Right cardiac atrium (tissue), 5 donors: ENCODE results near the gene TMEM179B. TPM values are rescaled to one million over a fixed set of nuclear protein-coding genes. Genes with fewer than 3 reads are reported as not detected.
"Not testable (repeated sequence)": the region's sequence is repeated elsewhere in the genome, so short reads cannot be mapped to it uniquely, and the experiment has no call there.

ENCODE experiments used
- ATAC-seq, 2 donors: fragments of 200-7000 bp; cut with Tn5 transposase; one replicate each; pipeline versions ENCODE4 v1.8.0 to v1.9.1; 2020; ENCODE audit warnings: moderate library complexity in 2 of 2, mild to moderate bottlenecking in 1 of 2
- DNase-seq, 3 donors: peaks; one replicate each; pipeline ENCODE4 v3.0.0-alpha.2; 2020
- H3K27ac ChIP-seq: one replicate; pipeline ENCODE4 v1.5.1; 2013; ENCODE audit warnings: mild to moderate bottlenecking, low read length, control low read depth, moderate library complexity
- H3K27me3 ChIP-seq: one replicate; pipeline ENCODE4 v1.6.1; 2013; ENCODE audit not compliant: control insufficient read depth, insufficient read depth
- H3K4me1 ChIP-seq: one replicate; pipeline ENCODE4 v1.6.1; 2013; ENCODE audit warnings: low read length; ENCODE audit not compliant: control insufficient read depth, insufficient read depth
- H3K4me3 ChIP-seq: one replicate; pipeline ENCODE4 v1.5.1; 2013; ENCODE audit warnings: low read length, control low read depth
- H3K9me3 ChIP-seq: one replicate; pipeline ENCODE4 v1.6.1; 2013; ENCODE audit warnings: low read length; ENCODE audit not compliant: control insufficient read depth
- WGBS: extraction: QIAGEN DNeasy Blood & Tissue Kit; methylation state at CpG from one replicate; pipeline ENCODE4 v1.1.7; 2013; 5-methylcytosine and 5-hydroxymethylcytosine counted together
- intact Hi-C, 4 donors: fragments of 100-400 bp; cut with DNase I; formaldehyde crosslinking; loops; one replicate each; pipeline versions ENCODE4 v1.11.0 to v1.14.0; 2022 to 2023
- long read RNA-seq, 4 donors: library from polyadenylated mRNA; unstranded; transcript quantifications; one replicate each; pipeline ENCODE4 v2.0.0, GENCODE V29; 2020 to 2021
- polyA plus RNA-seq: library from polyadenylated mRNA; stranded (reverse); fragments of 200-250 nt; gene quantifications from one replicate; pipeline ENCODE4 v1.2.3, GENCODE V29; 2013
- total RNA-seq, 4 donors: library from RNA; stranded (reverse); fragmentation: NEBNext Ultra II Directional; extraction: Animal tissue kit (Norgen Biotek cat#: 25700); gene quantifications; one replicate each; pipeline ENCODE4 v1.2.1, GENCODE V29; 2021
- donor health status: healthy with polysubstance abuse.
- donor health status: DM: no; HTN: yes; CAD: no.
- donor health status: DM: no; HTN: no; CAD: no.
- donor health status: DM: no; HTN: yes; CAD: no; lungs with severe emphysema.
- donor health status: DM: yes; HTN: yes; CAD: no.

The TMEM179B gene, protein sequence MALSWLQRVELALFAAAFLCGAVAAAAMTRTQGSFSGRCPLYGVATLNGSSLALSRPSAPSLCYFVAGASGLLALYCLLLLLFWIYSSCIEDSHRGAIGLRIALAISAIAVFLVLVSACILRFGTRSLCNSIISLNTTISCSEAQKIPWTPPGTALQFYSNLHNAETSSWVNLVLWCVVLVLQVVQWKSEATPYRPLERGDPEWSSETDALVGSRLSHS
- total RNA-seq: 10 to 100 TPM; 19.2 to 21.8 (median 19.7) TPM
- 29.7 TPM for polyA plus RNA-seq
- long read RNA-seq, donor 1, transcript TMEM179B-201 (5 exons, 1,023 nt): major isoform, 12 of 25 reads
- long read RNA-seq, donor 1, partial matches to known transcripts: 1 of 25 reads
- long read RNA-seq, donor 1, other reads (novel, unspliced or antisense): 10 of 25 reads
- long read RNA-seq, donor 2, transcript TMEM179B-201 (5 exons, 1,023 nt): major isoform, 6 of 16 reads
- long read RNA-seq, donor 2, partial matches to known transcripts: 2 of 16 reads
- long read RNA-seq, donor 2, other reads (novel, unspliced or antisense): 8 of 16 reads
- long read RNA-seq, donor 3, transcript TMEM179B-201 (5 exons, 1,023 nt): major isoform, 10 of 15 reads
- long read RNA-seq, donor 3, partial matches to known transcripts: 2 of 15 reads
- long read RNA-seq, donor 3, other reads (novel, unspliced or antisense): 3 of 15 reads
- long read RNA-seq, donor 4, transcript TMEM179B-201 (5 exons, 1,023 nt): major isoform, 7 of 10 reads
- long read RNA-seq, donor 4, partial matches to known transcripts: 1 of 10 reads
- long read RNA-seq, donor 4, other reads (novel, unspliced or antisense): 2 of 10 reads

DNA sequence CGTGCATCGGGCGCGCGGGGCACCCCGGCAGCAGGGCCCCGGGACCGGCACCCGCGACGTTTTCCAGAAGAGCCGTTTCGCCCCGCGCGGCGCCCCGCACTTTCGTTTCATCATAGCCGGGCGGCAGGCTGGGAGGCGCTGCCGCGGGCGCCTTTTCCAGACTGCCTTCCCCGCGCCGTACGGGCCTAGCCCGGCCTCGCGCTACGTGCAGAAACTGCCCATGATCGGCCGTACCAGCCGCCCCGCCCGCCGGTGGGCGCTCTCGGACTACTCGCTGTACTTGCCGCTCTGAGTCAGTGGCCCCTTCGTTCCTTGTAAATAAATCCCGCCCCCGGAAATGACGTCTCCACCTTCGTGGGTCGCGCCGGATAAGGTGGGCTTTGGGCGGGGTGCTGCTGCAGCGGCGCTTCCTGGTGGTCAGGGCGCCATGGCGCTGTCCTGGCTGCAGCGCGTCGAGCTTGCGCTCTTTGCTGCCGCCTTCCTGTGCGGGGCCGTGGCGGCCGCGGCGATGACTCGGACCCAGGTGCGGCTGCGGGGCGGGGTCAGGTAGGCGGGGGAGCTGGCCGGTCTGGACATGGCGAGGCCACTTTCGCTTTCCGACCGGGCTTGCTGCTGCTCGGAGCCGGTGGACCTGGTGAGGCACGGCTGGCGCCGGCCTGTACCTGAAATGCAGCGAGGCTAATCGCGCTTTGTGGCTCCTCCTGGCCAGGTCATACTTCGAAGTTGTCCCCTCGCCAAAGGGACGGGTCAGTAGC, at the start of gene TMEM179B:
Gene TMEM179B, plus strand, starts transcription at position 398 of the 755 bp plus-strand sequence. Its CDS starts 30 bp downstream, at position 428.
- peak; percentile 90 to 93 for ATAC-seq
- peak; percentile 97 to 99 (median 98) for DNase-seq
- Histone ChIP-seq H3K9me3 (no peaks in the 10 kb centered on the region), H3K27me3 (no peaks in the 10 kb centered on the region), H3K4me3 (peak within 1 kb of the TSS; percentile 82), H3K4me1 (peaks cover 3% of the 10 kb centered on the region), H3K27ac (peak within 1 kb of the TSS; percentile 93)
- intact Hi-C loops: loop anchor here in 3 of 4 donors (5.0 to 10.0 kb wide), 2 partner anchors 75 to 78 kb away; no protein-coding TSS in a partner anchor
- under 1% methylated on average over 88 of the region's 88 CpGs for WGBS

DNA sequence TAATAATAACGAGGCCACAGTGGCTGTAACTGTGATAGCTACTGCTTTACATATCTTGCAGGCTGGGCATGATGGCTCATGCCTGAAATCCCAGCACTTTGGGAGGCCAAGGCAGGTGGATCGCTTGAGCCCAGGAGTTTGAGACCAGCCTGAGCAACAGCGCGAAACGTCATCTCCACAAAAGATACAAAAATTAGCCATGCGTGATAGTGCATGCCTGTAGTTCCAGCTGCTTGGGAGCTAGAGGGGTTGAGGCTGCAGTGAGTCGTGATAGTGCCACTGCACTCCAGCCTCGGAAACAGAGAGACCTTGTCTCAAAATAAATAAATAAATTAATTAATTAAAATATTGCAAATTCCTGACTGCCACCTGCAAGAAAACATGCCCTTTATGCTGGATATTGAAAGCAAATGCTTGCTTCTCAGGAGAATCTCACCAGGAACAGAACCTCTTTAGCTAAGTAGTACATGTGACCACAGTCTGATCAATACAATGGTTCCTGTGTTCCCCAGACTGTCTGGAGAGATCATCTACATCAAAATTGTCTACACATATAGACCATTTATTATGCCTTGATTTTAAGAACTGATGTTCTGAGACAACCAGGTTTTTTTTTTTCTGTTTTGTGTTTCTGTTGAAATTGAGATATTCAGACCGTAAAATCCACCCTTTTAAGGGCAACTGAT, 39.6 kb upstream of the TMEM179B start:
- intact Hi-C loops: no loop called here
- Histone ChIP-seq H3K27me3 (no peaks in the 10 kb centered on the region), H3K4me1 (no peaks in the 10 kb centered on the region), H3K27ac (no peak overlapping the region), H3K9me3 (no peaks in the 10 kb centered on the region), H3K4me3 (no peak overlapping the region)
- 73% methylated on average over 9 of the region's 9 CpGs for whole genome bisulfite sequencing
- no peak for DNase-seq
- ATAC-seq: no peak

- H3K27me3 ChIP-seq, ATAC-seq, H3K9me3 ChIP-seq, intact Hi-C loops, DNase-seq, H3K4me1 ChIP-seq, H3K4me3 ChIP-seq, H3K27ac ChIP-seq: not testable (repeated sequence)
- WGBS: 96% methylated on average over 5 of the region's 5 CpGs
Measured at GRCh38 chr11:62749931-62750330, 37.3 kb upstream of the TMEM179B start.

DNA sequence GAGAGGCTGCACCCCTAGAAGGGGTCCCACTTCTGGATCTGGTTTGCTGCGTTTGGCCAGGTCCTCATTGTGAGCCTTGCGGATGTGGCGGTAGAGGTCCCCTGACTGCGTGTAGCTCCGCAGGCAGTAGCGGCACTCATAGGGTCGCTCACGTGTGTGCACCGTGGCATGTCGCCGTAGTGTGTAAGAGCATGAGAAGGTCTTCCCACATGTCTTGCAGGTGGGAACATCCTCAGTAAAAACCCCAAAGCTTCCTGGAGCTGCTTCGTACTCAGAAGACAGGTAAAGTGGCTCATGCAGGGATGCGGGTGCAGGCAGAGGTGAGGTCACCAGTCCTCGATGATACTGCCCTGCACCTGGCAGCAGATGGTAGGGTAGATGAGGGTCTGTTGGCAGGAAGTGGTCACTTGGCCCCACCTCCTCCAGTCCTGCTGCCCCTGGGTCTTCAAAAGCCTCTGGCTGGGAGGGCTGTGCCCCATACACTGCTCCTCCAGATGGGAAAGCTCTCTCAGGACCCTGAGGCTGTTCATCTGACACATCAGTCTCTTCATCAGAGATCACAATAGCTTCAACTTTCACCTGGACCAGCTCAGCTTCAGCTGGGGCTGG, 34.9 kb upstream of the TMEM179B start:
- Histone ChIP-seq H3K4me3 (no peak overlapping the region), H3K27ac (no peak overlapping the region), H3K9me3 (no peaks in the 10 kb centered on the region), H3K27me3 (no peaks in the 10 kb centered on the region), H3K4me1 (peaks cover 5% of the 10 kb centered on the region)
- intact Hi-C loops: no loop called here
- WGBS: 96% methylated on average over 14 of the region's 14 CpGs
- DNase-seq (no peak), ATAC-seq (no peak)

GRCh38 chr11:62752994-62753735, 34.0 kb upstream of the TMEM179B start:
- Histone ChIP-seq H3K9me3 (no peaks in the 10 kb centered on the region), H3K4me1 (peaks cover 5% of the 10 kb centered on the region), H3K27ac (peak overlapping the region; percentile 83), H3K4me3 (peak overlapping the region; percentile 74), H3K27me3 (no peaks in the 10 kb centered on the region)
- intact Hi-C loops: no loop called here
- ATAC-seq (no peak), DNase-seq (peak in 1 of 3 donors; percentile 59)
- 80% methylated on average over 15 of the region's 15 CpGs for WGBS

GRCh38 chr11:62753736-62754603, 33.2 kb upstream of the TMEM179B start, which contains the start of gene ZBTB3:
Gene ZBTB3 (minus strand): TSS chr11:62754160. CDS start chr11:62753664, 496 bp downstream.
- H3K27ac ChIP-seq: peak within 1 kb of the TSS; percentile 98
- ATAC-seq (peak; percentile 98), DNase-seq (peak; percentile 97 to 98 (median 97))
- H3K4me3 ChIP-seq: peak within 1 kb of the TSS; percentile 74
- WGBS: under 1% methylated on average over 47 of the region's 47 CpGs
- no peaks in the 10 kb centered on the region for H3K27me3 ChIP-seq
- peaks cover 5% of the 10 kb centered on the region for H3K4me1 ChIP-seq
- intact Hi-C loops: no loop called here
- H3K9me3 ChIP-seq: no peaks in the 10 kb centered on the region

DNA sequence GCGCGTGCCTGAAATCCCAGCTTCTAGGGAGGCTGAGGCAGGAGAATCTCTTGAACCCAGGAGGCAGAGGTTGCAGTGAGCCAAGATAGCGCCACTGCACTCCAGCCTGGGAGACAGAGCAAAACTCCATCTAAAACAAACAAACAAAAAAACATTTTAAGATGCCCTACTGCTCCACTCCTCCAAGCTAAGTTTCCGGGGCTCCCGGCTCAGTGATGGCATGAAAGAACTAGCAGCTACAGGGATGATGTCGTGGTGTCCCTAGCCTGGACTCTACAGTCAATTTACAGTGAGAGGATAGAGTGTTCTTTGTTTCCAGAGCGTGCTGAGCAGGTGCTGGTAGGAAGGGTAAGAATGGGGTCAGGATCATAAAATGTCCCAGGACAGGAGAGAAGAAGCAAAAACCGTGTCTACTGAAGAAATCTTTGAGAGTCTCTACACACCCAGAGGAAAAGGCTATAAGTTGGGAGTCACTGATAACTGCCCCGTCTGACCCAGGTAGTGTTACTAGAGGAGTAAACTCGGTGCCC, 32.1 kb upstream of the TMEM179B start:
- DNase-seq (peak in 1 of 3 donors; percentile 49), ATAC-seq (no peak)
- H3K9me3 ChIP-seq: no peaks in the 10 kb centered on the region
- no peak overlapping the region for H3K27ac ChIP-seq
- H3K4me3 ChIP-seq: no peak overlapping the region
- no peaks in the 10 kb centered on the region for H3K27me3 ChIP-seq
- 81% methylated on average over 10 of the region's 10 CpGs for WGBS
- intact Hi-C loops: no loop called here
- peaks cover 5% of the 10 kb centered on the region for H3K4me1 ChIP-seq

DNA sequence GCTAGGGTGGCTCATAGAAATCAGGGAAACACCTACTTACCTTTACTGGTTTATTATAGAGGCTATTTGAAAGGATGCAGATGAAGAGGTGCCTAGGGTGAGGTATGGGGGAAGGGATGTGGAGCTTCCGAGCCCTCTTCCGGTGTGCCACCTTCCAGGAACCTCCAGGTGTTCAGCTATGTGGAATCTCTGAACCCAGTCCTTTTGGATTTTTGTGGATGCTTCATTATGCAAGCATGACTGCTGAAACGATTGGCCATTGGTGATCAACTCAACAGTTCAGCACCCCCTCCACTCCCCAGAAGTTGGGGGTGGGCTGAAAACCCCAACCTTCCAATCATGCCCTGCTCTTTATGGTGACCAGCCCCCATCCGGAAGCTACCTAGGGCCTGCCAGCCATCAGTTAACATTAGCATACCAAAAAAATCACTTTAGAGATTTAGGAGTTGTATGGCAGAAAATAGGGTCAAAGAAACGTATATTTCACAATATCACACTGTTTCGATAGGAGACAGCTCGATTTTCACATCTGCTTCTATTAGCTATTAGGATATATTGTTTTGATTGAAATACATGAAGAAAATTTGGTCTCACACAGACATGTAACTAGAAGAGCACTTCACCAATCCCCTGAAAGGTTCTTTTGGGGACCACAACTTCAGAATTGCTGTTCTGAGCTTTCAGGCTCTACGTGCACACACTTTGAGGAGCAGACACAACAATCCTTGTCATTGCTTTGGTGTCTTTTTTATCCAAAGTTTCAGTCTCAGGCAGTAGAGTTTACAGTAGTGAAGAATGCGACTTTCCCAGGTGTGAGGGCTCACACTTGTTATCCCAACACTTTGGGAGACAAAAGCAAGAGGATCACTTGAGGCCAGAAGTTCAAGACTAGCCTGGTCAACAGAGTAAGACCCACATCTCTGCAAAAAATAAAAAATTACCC, 29.1 kb upstream of the TMEM179B start:
- H3K4me1 ChIP-seq: peaks cover 7% of the 10 kb centered on the region
- ATAC-seq (no peak), DNase-seq (no peak)
- no peaks in the 10 kb centered on the region for H3K9me3 ChIP-seq
- 56% methylated on average over 9 of the region's 9 CpGs for WGBS
- H3K27ac ChIP-seq: no peak overlapping the region
- no peak overlapping the region for H3K4me3 ChIP-seq
- intact Hi-C loops: no loop called here
- no peaks in the 10 kb centered on the region for H3K27me3 ChIP-seq
